ENCODE data around the gene ASPDH. TPM values are rescaled to one million over a fixed set of nuclear protein-coding genes. Genes with fewer than 3 reads are reported as not detected.

The ASPDH gene
- total RNA-seq, 4 donors from 2014 or later: not detected

- intact Hi-C loops (cut with DNase I; ENCODE audit: low total_unique reads) (no loop called here), in situ Hi-C loops (cut with MboI; ENCODE audit: low pct_ligation_motif_present in 1 of 4, low pct_unique_long_range_greater_than_20kb in 1 of 4, low sequenced_read_pairs in 3 of 4) (no loop called here)
- H3K27ac ChIP-seq: no peak overlapping the region
- DNase-seq: no peak
- H3K4me3 ChIP-seq: no peak overlapping the region
- no peaks in the 10 kb centered on the region for H3K9me3 ChIP-seq
- TF ChIP-seq POLR2A (IDR thresholded peaks at IDR 0.05) (no peak), EP300 (IDR thresholded peaks at IDR 0.05; ENCODE audit: low read depth) (no peak), POLR2AphosphoS5 (IDR thresholded peaks at IDR 0.05) (no peak), CTCF (IDR thresholded peaks at IDR 0.05) (no peak)
- H3K27me3 ChIP-seq: peaks cover 78% of the 10 kb centered on the region
- H3K36me3 ChIP-seq: no peaks in the 10 kb centered on the region
- peaks cover 6 to 19% (median 11%) of the 10 kb centered on the region in 4 donors for H3K4me1 ChIP-seq
- WGBS, 2 donors (ENCODE audit: low coverage in 1 of 2): 78 to 84% methylated on average over 13 to 15 of the region's 15 CpGs
Observed at GRCh38 chr19:50552540-50552939, 38.8 kb upstream of the ASPDH start.

GRCh38 chr19:50551715-50552187 lies 38.0 kb upstream of the ASPDH start:
- in situ Hi-C loops (cut with MboI; ENCODE audit: low pct_ligation_motif_present in 1 of 4, low pct_unique_long_range_greater_than_20kb in 1 of 4, low sequenced_read_pairs in 3 of 4): no loop called here
- no peak for TF ChIP-seq POLR2A (IDR thresholded peaks at IDR 0.05)
- no peak for TF ChIP-seq CTCF (IDR thresholded peaks at IDR 0.05)
- TF ChIP-seq EP300 (IDR thresholded peaks at IDR 0.05; ENCODE audit: low read depth): no peak
- TF ChIP-seq POLR2AphosphoS5 (IDR thresholded peaks at IDR 0.05): no peak
- Histone ChIP-seq H3K27me3 (peaks cover 70% of the 10 kb centered on the region), H3K4me1 (peaks cover 5 to 15% (median 9%) of the 10 kb centered on the region in 4 donors), H3K27ac (no peak overlapping the region), H3K9me3 (no peaks in the 10 kb centered on the region), H3K4me3 (peak overlapping the region in 1 of 4 donors; percentile 9), H3K36me3 (no peaks in the 10 kb centered on the region)
- intact Hi-C loops (cut with DNase I; ENCODE audit: low total_unique reads): no loop called here
- no peak for DNase-seq
- WGBS, 2 donors (ENCODE audit: low coverage in 1 of 2): 6 to 12% methylated on average over 8 to 21 of the region's 22 CpGs

- no peak for DNase-seq
- intact Hi-C loops (cut with DNase I; ENCODE audit: low total_unique reads): no loop called here
- no peak overlapping the region for H3K27ac ChIP-seq
- no peaks in the 10 kb centered on the region for H3K36me3 ChIP-seq
- WGBS, 2 donors (ENCODE audit: low coverage in 1 of 2): 13 to 24% methylated on average over 3 to 29 of the region's 32 CpGs
- peaks cover 64% of the 10 kb centered on the region for H3K27me3 ChIP-seq
- peak overlapping the region in 1 of 4 donors; percentile 9 for H3K4me3 ChIP-seq
- in situ Hi-C loops (cut with MboI; ENCODE audit: low pct_ligation_motif_present in 1 of 4, low pct_unique_long_range_greater_than_20kb in 1 of 4, low sequenced_read_pairs in 3 of 4): no loop called here
- TF ChIP-seq EP300 (IDR thresholded peaks at IDR 0.05; ENCODE audit: low read depth) (no peak), CTCF (IDR thresholded peaks at IDR 0.05) (no peak), POLR2AphosphoS5 (IDR thresholded peaks at IDR 0.05) (no peak), POLR2A (IDR thresholded peaks at IDR 0.05) (no peak)
- H3K9me3 ChIP-seq: no peaks in the 10 kb centered on the region
- H3K4me1 ChIP-seq: peaks cover 0 to 9% (median 3%) of the 10 kb centered on the region in 4 donors
Observed at GRCh38 chr19:50551034-50551714, 37.5 kb upstream of the ASPDH start.

- no peak for TF ChIP-seq POLR2AphosphoS5 (IDR thresholded peaks at IDR 0.05)
- no peak for TF ChIP-seq CTCF (IDR thresholded peaks at IDR 0.05)
- Histone ChIP-seq H3K27ac (no peak overlapping the region), H3K9me3 (no peaks in the 10 kb centered on the region), H3K4me3 (no peak overlapping the region), H3K4me1 (peaks cover 0 to 4% (median 0%) of the 10 kb centered on the region in 4 donors), H3K27me3 (peaks cover 59% of the 10 kb centered on the region), H3K36me3 (no peaks in the 10 kb centered on the region)
- intact Hi-C loops (cut with DNase I; ENCODE audit: low total_unique reads) (no loop called here), in situ Hi-C loops (cut with MboI; ENCODE audit: low pct_ligation_motif_present in 1 of 4, low pct_unique_long_range_greater_than_20kb in 1 of 4, low sequenced_read_pairs in 3 of 4) (no loop called here)
- no peak for DNase-seq
- 23 to 36% methylated on average over 4 to 8 of the region's 8 CpGs for WGBS, 2 donors (ENCODE audit: low coverage in 1 of 2)
Observed at GRCh38 chr19:50550594-50550966, 36.9 kb upstream of the ASPDH start.

Measured in transverse colon (tissue), 4 donors.